Astrocyte of the cerebellum (primary cell): ENCODE measurements around the gene MICAL3.

Experiments used
- DNase-seq: peaks from one replicate; pipeline ENCODE4 v3.0.0-alpha.2; 2011; ENCODE audit warnings: low read depth
- H3K4me3 ChIP-seq: 2 replicates; pipeline ENCODE4 v1.5.1; 2011; ENCODE audit warnings: mild to moderate bottlenecking, low read depth, low read length, moderate library complexity
- in situ Hi-C: cut with HindIII; loops from 2 replicates; pipeline ENCODE4 v1.10.0; 2017; ENCODE audit warnings: low sequenced_read_pairs
- TF ChIP-seq, protein P1 (sequence below): IDR thresholded peaks from 2 replicates; pipeline ENCODE4 v1.5.1; 2012; ENCODE audit warnings: low read length, low read depth, moderate library complexity, mild to moderate bottlenecking; ENCODE audit errors: missing control alignments

The MICAL3 gene

GRCh38 chr22:17920145-17920605, 104.2 kb downstream of the MICAL3 start:
- in situ Hi-C loops = no loop called here

GRCh38 chr22:17919276-17920144, 104.9 kb downstream of the MICAL3 start:
- no peak overlapping the region for H3K4me3 ChIP-seq
- in situ Hi-C loops = no loop called here
- TF ChIP-seq, protein P1, sequence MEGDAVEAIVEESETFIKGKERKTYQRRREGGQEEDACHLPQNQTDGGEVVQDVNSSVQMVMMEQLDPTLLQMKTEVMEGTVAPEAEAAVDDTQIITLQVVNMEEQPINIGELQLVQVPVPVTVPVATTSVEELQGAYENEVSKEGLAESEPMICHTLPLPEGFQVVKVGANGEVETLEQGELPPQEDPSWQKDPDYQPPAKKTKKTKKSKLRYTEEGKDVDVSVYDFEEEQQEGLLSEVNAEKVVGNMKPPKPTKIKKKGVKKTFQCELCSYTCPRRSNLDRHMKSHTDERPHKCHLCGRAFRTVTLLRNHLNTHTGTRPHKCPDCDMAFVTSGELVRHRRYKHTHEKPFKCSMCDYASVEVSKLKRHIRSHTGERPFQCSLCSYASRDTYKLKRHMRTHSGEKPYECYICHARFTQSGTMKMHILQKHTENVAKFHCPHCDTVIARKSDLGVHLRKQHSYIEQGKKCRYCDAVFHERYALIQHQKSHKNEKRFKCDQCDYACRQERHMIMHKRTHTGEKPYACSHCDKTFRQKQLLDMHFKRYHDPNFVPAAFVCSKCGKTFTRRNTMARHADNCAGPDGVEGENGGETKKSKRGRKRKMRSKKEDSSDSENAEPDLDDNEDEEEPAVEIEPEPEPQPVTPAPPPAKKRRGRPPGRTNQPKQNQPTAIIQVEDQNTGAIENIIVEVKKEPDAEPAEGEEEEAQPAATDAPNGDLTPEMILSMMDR = no peak
- DNase-seq = no peak

More at GRCh38 chr22:17920145-17920605, 104.2 kb downstream of the MICAL3 start:
- H3K4me3 ChIP-seq = no peak overlapping the region
- no peak for DNase-seq
- TF ChIP-seq, protein P1 = no peak

- H3K4me3 ChIP-seq = no peak overlapping the region
- in situ Hi-C loops = no loop called here
- no peak for DNase-seq
- TF ChIP-seq, protein P1 = no peak
Measured at GRCh38 chr22:17918840-17919239, 105.5 kb downstream of the MICAL3 start.

- no peak overlapping the region for H3K4me3 ChIP-seq
- TF ChIP-seq, protein P1 = no peak
- DNase-seq = no peak
- in situ Hi-C loops = no loop called here
Measured at GRCh38 chr22:17917490-17917983, 106.8 kb downstream of the MICAL3 start.

GRCh38 chr22:17916226-17916889, 108.0 kb downstream of the MICAL3 start:
- in situ Hi-C loops = no loop called here
- DNase-seq = no peak

DNA sequence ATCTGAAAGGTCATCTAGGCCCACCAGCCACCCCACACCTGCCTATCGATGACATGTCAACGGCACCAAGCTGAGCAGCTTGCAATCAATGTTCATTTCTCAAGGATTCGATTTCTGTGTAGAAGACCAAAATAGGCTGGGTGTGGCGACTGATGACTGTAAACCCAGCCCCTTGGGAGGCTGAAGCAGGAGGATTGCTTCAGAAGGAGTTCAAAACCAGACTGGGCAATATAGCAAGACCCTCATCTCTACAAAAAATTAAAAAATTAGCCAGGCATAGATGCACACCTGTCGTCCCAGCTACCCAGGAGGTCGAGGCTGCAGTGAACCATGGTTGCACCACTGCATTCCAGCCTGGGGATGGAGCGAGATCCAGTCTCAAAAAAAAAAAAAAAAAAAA, 108.7 kb downstream of the MICAL3 start:
- in situ Hi-C loops = no loop called here
- DNase-seq = no peak
- TF ChIP-seq, protein P1 = no peak
- no peak overlapping the region for H3K4me3 ChIP-seq

More at GRCh38 chr22:17916226-17916889, 108.0 kb downstream of the MICAL3 start:
- H3K4me3 ChIP-seq = no peak overlapping the region
- TF ChIP-seq, protein P1 = no peak
